ENCODE data around the gene P2RY6.
A peak's percentile ranks its signal among the peaks of the same experiment; 100 is the strongest.

Gene P2RY6

GRCh38 chr11:73233692-73234470 is 38.3 kb upstream of the P2RY6 start:
- TF ChIP-seq GATA2 (IDR thresholded peaks at IDR 0.05; ENCODE audit: low read depth, low read length) (no peak), GATA3 (IDR thresholded peaks at IDR 0.05; ENCODE audit: low read depth, low read length) (no peak)

GRCh38 chr11:73234471-73235181 is 37.5 kb upstream of the P2RY6 start:
- TF ChIP-seq GATA3 (IDR thresholded peaks at IDR 0.05; ENCODE audit: low read depth, low read length), result no peak
- TF ChIP-seq GATA2 (IDR thresholded peaks at IDR 0.05; ENCODE audit: low read depth, low read length), result no peak

GRCh38 chr11:73235236-73235786 is 36.8 kb upstream of the P2RY6 start:
- TF ChIP-seq GATA3 (IDR thresholded peaks at IDR 0.05; ENCODE audit: low read depth, low read length), result no peak
- TF ChIP-seq GATA2 (IDR thresholded peaks at IDR 0.05; ENCODE audit: low read depth, low read length), result no peak

- TF ChIP-seq GATA2 (IDR thresholded peaks at IDR 0.05; ENCODE audit: low read depth, low read length), result no peak
- no peak for TF ChIP-seq GATA3 (IDR thresholded peaks at IDR 0.05; ENCODE audit: low read depth, low read length)
Measured at GRCh38 chr11:73236205-73236765, 35.9 kb upstream of the P2RY6 start.

GRCh38 chr11:73236854-73237253 is 35.3 kb upstream of the P2RY6 start:
- TF ChIP-seq GATA2 (IDR thresholded peaks at IDR 0.05; ENCODE audit: low read depth, low read length) (no peak), GATA3 (IDR thresholded peaks at IDR 0.05; ENCODE audit: low read depth, low read length) (no peak)

- no peak for TF ChIP-seq GATA2 (IDR thresholded peaks at IDR 0.05; ENCODE audit: low read depth, low read length)
Measured at GRCh38 chr11:73237471-73238290, 34.5 kb upstream of the P2RY6 start.

- no peak for TF ChIP-seq GATA2 (IDR thresholded peaks at IDR 0.05; ENCODE audit: low read depth, low read length)
- no peak for TF ChIP-seq GATA3 (IDR thresholded peaks at IDR 0.05; ENCODE audit: low read depth, low read length)
Measured at GRCh38 chr11:73239111-73239521, 33.0 kb upstream of the P2RY6 start.

GRCh38 chr11:73239571-73240189 is 32.5 kb upstream of the P2RY6 start:
- TF ChIP-seq GATA2 (IDR thresholded peaks at IDR 0.05; ENCODE audit: low read depth, low read length) (no peak), GATA3 (IDR thresholded peaks at IDR 0.05; ENCODE audit: low read depth, low read length) (no peak)

- no peak for TF ChIP-seq GATA3 (IDR thresholded peaks at IDR 0.05; ENCODE audit: low read depth, low read length)
- TF ChIP-seq GATA2 (IDR thresholded peaks at IDR 0.05; ENCODE audit: low read depth, low read length), result no peak
Measured at GRCh38 chr11:73240190-73240781, 31.9 kb upstream of the P2RY6 start.

GRCh38 chr11:73241300-73241699 is 30.8 kb upstream of the P2RY6 start:
- no peak for TF ChIP-seq GATA3 (IDR thresholded peaks at IDR 0.05; ENCODE audit: low read depth, low read length)
- no peak for TF ChIP-seq GATA2 (IDR thresholded peaks at IDR 0.05; ENCODE audit: low read depth, low read length)

GRCh38 chr11:73242251-73243092 is 29.7 kb upstream of the P2RY6 start:
- TF ChIP-seq GATA2 (IDR thresholded peaks at IDR 0.05; ENCODE audit: low read depth, low read length) (0 out of 2 replicates have a peak, but pooled peaks have one; percentile 37), GATA3 (IDR thresholded peaks at IDR 0.05; ENCODE audit: low read depth, low read length) (no peak)

GRCh38 chr11:73243093-73243485 is 29.0 kb upstream of the P2RY6 start:
- no peak for TF ChIP-seq GATA3 (IDR thresholded peaks at IDR 0.05; ENCODE audit: low read depth, low read length)
- no peak for TF ChIP-seq GATA2 (IDR thresholded peaks at IDR 0.05; ENCODE audit: low read depth, low read length)

All from SH-SY5Y (cell line).